Neuron (in vitro differentiated cells): ENCODE data around the gene BAG1.
A peak's percentile ranks its signal among the peaks of the same experiment; 100 is the strongest.

ENCODE experiments used
- H2AFZ ChIP-seq: one replicate; pipeline ENCODE4 v1.6.1; 2013; ENCODE audit warnings: low read depth, mild to moderate bottlenecking, inconsistent platforms, low read length, moderate library complexity
- H3K27me3 ChIP-seq: one replicate; pipeline ENCODE4 v1.6.1; 2013; ENCODE audit warnings: low read length; ENCODE audit not compliant: insufficient read depth
- H3K36me3 ChIP-seq: one replicate; pipeline ENCODE4 v1.6.1; 2013; ENCODE audit warnings: low read length; ENCODE audit not compliant: insufficient read depth
- H3K4me1 ChIP-seq: one replicate; pipeline ENCODE4 v1.6.1; 2013; ENCODE audit warnings: low read length; ENCODE audit not compliant: insufficient read depth
- H3K4me3 ChIP-seq: 2 replicates; pipeline ENCODE4 v1.5.1; 2013; ENCODE audit warnings: mild to moderate bottlenecking, low read length, moderate library complexity
- H3K9me3 ChIP-seq: one replicate; pipeline ENCODE4 v1.6.1; 2013; ENCODE audit warnings: low read length

Gene BAG1

GRCh38 chr9:33264473-33265177, at the start of gene BAG1, which contains the start of gene CHMP5:
TSS of gene BAG1 (minus strand) at chr9:33264708.
TSS of gene CHMP5 (plus strand) at chr9:33265049. CDS start at chr9:33265079, 30 bp downstream.
- Histone ChIP-seq H3K36me3 (peaks cover 50% of the 10 kb centered on the region), H2AFZ (peak within 1 kb of the TSS; percentile 88), H3K9me3 (no peaks in the 10 kb centered on the region), H3K27me3 (no peaks in the 10 kb centered on the region), H3K4me3 (peak within 1 kb of the TSS; percentile 74), H3K4me1 (peaks cover 7% of the 10 kb centered on the region)

GRCh38 chr9:33311953-33312352, 47.4 kb upstream of the BAG1 start:
- peaks cover 81% of the 10 kb centered on the region for H3K36me3 ChIP-seq
- no peak overlapping the region for H2AFZ ChIP-seq
- no peaks in the 10 kb centered on the region for H3K4me1 ChIP-seq
- H3K27me3 ChIP-seq: no peaks in the 10 kb centered on the region
- H3K9me3 ChIP-seq: no peaks in the 10 kb centered on the region
- H3K4me3 ChIP-seq: no peak overlapping the region

GRCh38 chr9:33310748-33311147, 46.2 kb upstream of the BAG1 start:
- peaks cover 84% of the 10 kb centered on the region for H3K36me3 ChIP-seq
- H3K4me3 ChIP-seq: no peak overlapping the region

GRCh38 chr9:33309903-33310302, 45.4 kb upstream of the BAG1 start:
- H3K27me3 ChIP-seq: no peaks in the 10 kb centered on the region
- no peaks in the 10 kb centered on the region for H3K4me1 ChIP-seq
- peaks cover 87% of the 10 kb centered on the region for H3K36me3 ChIP-seq
- no peaks in the 10 kb centered on the region for H3K9me3 ChIP-seq
- H2AFZ ChIP-seq: no peak overlapping the region
- no peak overlapping the region for H3K4me3 ChIP-seq

More at GRCh38 chr9:33310748-33311147, 46.2 kb upstream of the BAG1 start:
- no peaks in the 10 kb centered on the region for H3K27me3 ChIP-seq
- H2AFZ ChIP-seq: no peak overlapping the region
- no peaks in the 10 kb centered on the region for H3K4me1 ChIP-seq
- H3K9me3 ChIP-seq: no peaks in the 10 kb centered on the region

GRCh38 chr9:33307067-33307466, 42.6 kb upstream of the BAG1 start:
- Histone ChIP-seq H3K4me1 (no peaks in the 10 kb centered on the region), H3K27me3 (no peaks in the 10 kb centered on the region), H3K9me3 (no peaks in the 10 kb centered on the region), H3K36me3 (peaks cover 90% of the 10 kb centered on the region), H3K4me3 (no peak overlapping the region), H2AFZ (no peak overlapping the region)

GRCh38 chr9:33306037-33306436, 41.5 kb upstream of the BAG1 start:
- H3K36me3 ChIP-seq: peaks cover 87% of the 10 kb centered on the region

GRCh38 chr9:33304362-33304761, 39.9 kb upstream of the BAG1 start:
- Histone ChIP-seq H3K9me3 (no peaks in the 10 kb centered on the region), H3K27me3 (no peaks in the 10 kb centered on the region), H3K4me1 (no peaks in the 10 kb centered on the region), H3K36me3 (peaks cover 86% of the 10 kb centered on the region), H2AFZ (no peak overlapping the region), H3K4me3 (no peak overlapping the region)

More at GRCh38 chr9:33306037-33306436, 41.5 kb upstream of the BAG1 start:
- H3K27me3 ChIP-seq: no peaks in the 10 kb centered on the region
- H2AFZ ChIP-seq: no peak overlapping the region
- no peaks in the 10 kb centered on the region for H3K9me3 ChIP-seq
- H3K4me1 ChIP-seq: no peaks in the 10 kb centered on the region
- H3K4me3 ChIP-seq: no peak overlapping the region

GRCh38 chr9:33300546-33300945, 36.0 kb upstream of the BAG1 start:
- Histone ChIP-seq H3K36me3 (peaks cover 87% of the 10 kb centered on the region), H3K4me3 (no peak overlapping the region), H3K4me1 (no peaks in the 10 kb centered on the region), H3K27me3 (no peaks in the 10 kb centered on the region), H2AFZ (no peak overlapping the region), H3K9me3 (no peaks in the 10 kb centered on the region)

GRCh38 chr9:33297432-33297831, 32.9 kb upstream of the BAG1 start:
- Histone ChIP-seq H3K4me3 (no peak overlapping the region), H2AFZ (no peak overlapping the region), H3K27me3 (no peaks in the 10 kb centered on the region), H3K4me1 (no peaks in the 10 kb centered on the region), H3K36me3 (peaks cover 80% of the 10 kb centered on the region), H3K9me3 (no peaks in the 10 kb centered on the region)

- Histone ChIP-seq H3K4me3 (no peak overlapping the region), H3K27me3 (no peaks in the 10 kb centered on the region), H3K9me3 (no peaks in the 10 kb centered on the region), H3K4me1 (peaks cover 11% of the 10 kb centered on the region), H2AFZ (no peak overlapping the region), H3K36me3 (peaks cover 67% of the 10 kb centered on the region)
Observed at GRCh38 chr9:33295571-33295970, 31.1 kb upstream of the BAG1 start.

GRCh38 chr9:33294670-33295432, 30.3 kb upstream of the BAG1 start:
- Histone ChIP-seq H3K4me3 (no peak overlapping the region), H3K9me3 (no peaks in the 10 kb centered on the region), H3K36me3 (peaks cover 63% of the 10 kb centered on the region)

GRCh38 chr9:33293782-33294181, 29.3 kb upstream of the BAG1 start:
- H3K36me3 ChIP-seq: peaks cover 53% of the 10 kb centered on the region
- H2AFZ ChIP-seq: no peak overlapping the region
- H3K9me3 ChIP-seq: no peaks in the 10 kb centered on the region
- no peaks in the 10 kb centered on the region for H3K27me3 ChIP-seq
- peaks cover 15% of the 10 kb centered on the region for H3K4me1 ChIP-seq
- H3K4me3 ChIP-seq: no peak overlapping the region

More at GRCh38 chr9:33294670-33295432, 30.3 kb upstream of the BAG1 start:
- Histone ChIP-seq H2AFZ (no peak overlapping the region), H3K4me1 (peaks cover 11% of the 10 kb centered on the region), H3K27me3 (no peaks in the 10 kb centered on the region)

- H3K36me3 ChIP-seq: peaks cover 36% of the 10 kb centered on the region
- H3K4me3 ChIP-seq: no peak overlapping the region
- H3K27me3 ChIP-seq: no peaks in the 10 kb centered on the region
- H3K9me3 ChIP-seq: no peaks in the 10 kb centered on the region
- H2AFZ ChIP-seq: no peak overlapping the region
- H3K4me1 ChIP-seq: peaks cover 15% of the 10 kb centered on the region
Observed at GRCh38 chr9:33291901-33292300, 27.4 kb upstream of the BAG1 start.
